ENCODE results near the gene PDE4DIP.
"Not testable (repeated sequence)": the region's sequence is repeated elsewhere in the genome, so short reads cannot be mapped to it uniquely, and the experiment has no call there.

- not testable (repeated sequence) for TF ChIP-seq CTCF (conservative IDR thresholded peaks at IDR 0.05; ENCODE audit: low read length); EZH2phosphoT487 (IDR thresholded peaks at IDR 0.05; ENCODE audit: borderline replicate concordance, low read depth, low read length)
These were observed 100.9 kb downstream of the PDE4DIP start for GRCh38 chr1:148945130-148945529.
